HEK293 (cell line): ENCODE measurements around the gene CBR4.

ENCODE experiments used
- CTCF ChIA-PET: fragments of 350-600 bp; formaldehyde crosslinking; extraction: SDS; loops from one replicate; lab custom pipeline; 2021; ENCODE audit warnings: antibody characterized with exemption; lab: Yijun Ruan, JAX
- POLR2A ChIA-PET: fragments of 300-600 bp; formaldehyde crosslinking; extraction: SDS; loops from one replicate; lab custom pipeline; 2020; ENCODE audit warnings: antibody characterized with exemption, inconsistent platforms; lab: Yijun Ruan, JAX
- H3K27ac ChIP-seq: fragments of 200-500 bp; sonication (Bioruptor generic); 2 replicates; pipeline ENCODE4 v1.5.1; 2014; ENCODE audit warnings: low read depth, low read length, control low read depth, inconsistent platforms; ENCODE audit errors: extremely low read depth
- H3K36me3 ChIP-seq, 2 experiments: fragments of 200-500 bp in 1 of 2; sonication (Bioruptor generic) in 1 of 2; 1 replicate in 1 of 2; 2 replicates in 1 of 2; pipeline ENCODE4 v1.5.1; 2014 to 2017; ENCODE audit warnings: inconsistent platforms in 2 of 2, low read length in 2 of 2; ENCODE audit not compliant: control insufficient read depth in 2 of 2, insufficient read depth in 1 of 2
- H3K4me1 ChIP-seq: fragments of 200-500 bp; sonication (Bioruptor generic); 2 replicates; pipeline ENCODE4 v1.5.1; 2014; ENCODE audit warnings: mild to moderate bottlenecking, low read length, inconsistent platforms; ENCODE audit not compliant: control insufficient read depth, insufficient read depth
- H3K4me3 ChIP-seq: 2 replicates; pipeline ENCODE4 v1.5.1; 2011; ENCODE audit warnings: low read depth, mild to moderate bottlenecking, control low read depth, low read length, moderate library complexity
- H3K9me3 ChIP-seq: fragments of 200-500 bp; sonication (Bioruptor generic); 2 replicates; pipeline ENCODE4 v1.5.1; 2014; ENCODE audit warnings: low read depth, low read length, inconsistent platforms; ENCODE audit not compliant: control insufficient read depth, insufficient read depth
- GLIS2 ChIP-seq: fragments of 450-650 bp; formaldehyde crosslinking; IDR thresholded peaks from 2 replicates; pipeline ENCODE4 v1.5.1; 2016; ENCODE audit warnings: missing biosample characterization, missing genetic modification characterization
- MZF1 ChIP-seq: fragments of 450-650 bp; formaldehyde crosslinking; IDR thresholded peaks from 2 replicates; pipeline ENCODE4 v1.5.1; 2017; ENCODE audit warnings: missing biosample characterization, missing genetic modification characterization, borderline replicate concordance
- REPIN1 ChIP-seq: fragments of 450-650 bp; formaldehyde crosslinking; IDR thresholded peaks from 2 replicates; pipeline ENCODE4 v1.5.1; 2017; ENCODE audit warnings: missing biosample characterization, missing genetic modification characterization, low read depth
- SP7 ChIP-seq: fragments of 450-650 bp; formaldehyde crosslinking; IDR thresholded peaks from 2 replicates; pipeline ENCODE4 v1.5.1; 2016; ENCODE audit warnings: missing biosample characterization, missing genetic modification characterization
- YY1 ChIP-seq: fragments of 450-650 bp; formaldehyde crosslinking; IDR thresholded peaks from 2 replicates; pipeline ENCODE4 v1.5.1; 2018; ENCODE audit warnings: missing biosample characterization, missing genetic modification characterization
- ZBTB26 ChIP-seq: fragments of 450-650 bp; formaldehyde crosslinking; optimal IDR thresholded peaks from 2 replicates; pipeline ENCODE3; 2016; ENCODE audit warnings: missing biosample characterization, mild to moderate bottlenecking, missing genetic modification characterization
- ZBTB6 ChIP-seq: fragments of 450-650 bp; formaldehyde crosslinking; IDR thresholded peaks from 2 replicates; pipeline ENCODE4 v1.5.1; 2017; ENCODE audit warnings: missing biosample characterization, missing genetic modification characterization
- ZEB2 ChIP-seq: fragments of 450-650 bp; formaldehyde crosslinking; IDR thresholded peaks from 2 replicates; pipeline ENCODE4 v1.5.1; 2016; ENCODE audit warnings: missing biosample characterization, missing genetic modification characterization
- ZFHX2 ChIP-seq: fragments of 450-650 bp; formaldehyde crosslinking; conservative IDR thresholded peaks from 2 replicates; pipeline ENCODE4 v1.5.1; 2016; ENCODE audit warnings: missing biosample characterization, missing genetic modification characterization
- ZFP3 ChIP-seq: fragments of 450-650 bp; formaldehyde crosslinking; IDR thresholded peaks from 2 replicates; pipeline ENCODE4 v1.5.1; 2016; ENCODE audit warnings: low read depth, missing biosample characterization, missing genetic modification characterization
- ZFP41 ChIP-seq: fragments of 450-650 bp; formaldehyde crosslinking; IDR thresholded peaks from 2 replicates; pipeline ENCODE4 v1.5.1; 2016; ENCODE audit warnings: missing biosample characterization, missing genetic modification characterization, borderline replicate concordance
- ZFP69B ChIP-seq: fragments of 450-650 bp; formaldehyde crosslinking; IDR thresholded peaks from 2 replicates; pipeline ENCODE4 v1.5.1; 2016; ENCODE audit warnings: missing biosample characterization, missing genetic modification characterization
- ZNF214 ChIP-seq: fragments of 450-650 bp; formaldehyde crosslinking; IDR thresholded peaks from 2 replicates; pipeline ENCODE4 v1.5.1; 2017; ENCODE audit warnings: missing biosample characterization, mild to moderate bottlenecking, missing genetic modification characterization, borderline replicate concordance
- ZNF274 ChIP-seq, 2 experiments: fragments of 200-500 bp in 1 of 2; fragments of 450-650 bp in 1 of 2; sonication (Bioruptor generic) in 1 of 2; formaldehyde crosslinking in 1 of 2; IDR thresholded peaks; 2 replicates each; pipeline versions ENCODE4 v1.5.1 to v1.6.1; 2014 to 2016; ENCODE audit warnings: borderline replicate concordance in 1 of 2, inconsistent platforms in 1 of 2, low read length in 1 of 2, missing biosample characterization in 1 of 2, missing genetic modification characterization in 1 of 2
- ZNF350 ChIP-seq: fragments of 450-650 bp; formaldehyde crosslinking; IDR thresholded peaks from 2 replicates; pipeline ENCODE4 v1.5.0; 2017; ENCODE audit warnings: missing biosample characterization, mild to moderate bottlenecking, missing genetic modification characterization
- ZNF404 ChIP-seq: fragments of 450-650 bp; formaldehyde crosslinking; IDR thresholded peaks from 2 replicates; pipeline ENCODE4 v1.5.1; 2017; ENCODE audit warnings: missing biosample characterization, missing genetic modification characterization
- ZNF560 ChIP-seq: fragments of 450-650 bp; formaldehyde crosslinking; IDR thresholded peaks from 2 replicates; pipeline ENCODE4 v1.5.1; 2017; ENCODE audit warnings: missing biosample characterization, missing genetic modification characterization, borderline replicate concordance
- ZNF626 ChIP-seq: fragments of 450-650 bp; sonication (Bioruptor Pico); formaldehyde crosslinking; IDR thresholded peaks from 2 replicates; pipeline ENCODE4 v1.5.1; 2018; ENCODE audit warnings: missing biosample characterization, missing genetic modification characterization, inconsistent platforms
- ZNF645 ChIP-seq: fragments of 450-650 bp; formaldehyde crosslinking; IDR thresholded peaks from 2 replicates; pipeline ENCODE4; 2016; ENCODE audit warnings: missing biosample characterization, missing genetic modification characterization
- ZNF660 ChIP-seq: fragments of 450-650 bp; IDR thresholded peaks from 2 replicates; pipeline ENCODE4 v1.5.1; 2018; ENCODE audit warnings: missing biosample characterization, mild to moderate bottlenecking, missing genetic modification characterization
- ZNF777 ChIP-seq: fragments of 450-650 bp; formaldehyde crosslinking; IDR thresholded peaks from 2 replicates; pipeline ENCODE4 v1.5.1; 2017; ENCODE audit warnings: missing biosample characterization, missing genetic modification characterization, borderline replicate concordance
- ZSCAN5A ChIP-seq: fragments of 450-650 bp; formaldehyde crosslinking; IDR thresholded peaks from 2 replicates; pipeline ENCODE4 v1.5.1; 2016; ENCODE audit warnings: missing biosample characterization, missing genetic modification characterization

Gene CBR4

GRCh38 chr4:169014586-169014985, 4.5 kb upstream of the CBR4 start:
- no peaks in the 10 kb centered on the region for H3K9me3 ChIP-seq
- no peaks in the 10 kb centered on the region for H3K36me3 ChIP-seq
- CTCF ChIA-PET, result no interaction called here
- TF ChIP-seq ZSCAN5A, result no peak
- no peak for TF ChIP-seq REPIN1 (tag by site-specific recombination)
- no peak for TF ChIP-seq ZFP69B
- TF ChIP-seq ZNF274 (IDR thresholded peaks at IDR 0.05; ENCODE audit: low read length), result no peak
- no peak for TF ChIP-seq ZNF274 (tag by site-specific recombination; IDR thresholded peaks at IDR 0.05; ENCODE audit: borderline replicate concordance)
- no peak for TF ChIP-seq ZNF560 (tag by site-specific recombination)
- TF ChIP-seq GLIS2 (tag by site-specific recombination), result no peak
- no peak for TF ChIP-seq ZNF660 (tag by site-specific recombination)
- TF ChIP-seq ZNF404, result no peak
- TF ChIP-seq ZBTB26 (tag by site-specific recombination), result no peak
- no peak for TF ChIP-seq ZEB2 (tag by site-specific recombination)
- TF ChIP-seq ZNF626 (tag by site-specific recombination), result no peak
- TF ChIP-seq, all 188 proteins: peak for 0
- no peak overlapping the region for H3K4me3 ChIP-seq
- no peaks in the 10 kb centered on the region; the same call in 1 of the 2 replicates for H3K4me1 ChIP-seq
- POLR2A ChIA-PET, result no interaction called here
- H3K27ac ChIP-seq, result no peak overlapping the region

- CTCF ChIA-PET, result no interaction called here
Observed at GRCh38 chr4:169013396-169013795, 3.3 kb upstream of the CBR4 start.

GRCh38 chr4:169012049-169012448, 2.0 kb upstream of the CBR4 start:
- TF ChIP-seq ZFP3 (tag by site-specific recombination) (no peak), ZNF350 (no peak), ZNF214 (tag by site-specific recombination) (no peak), ZFHX2 (tag by site-specific recombination) (no peak), SP7 (no peak), ZNF645 (tag by site-specific recombination) (no peak)
- no peak overlapping the region for H3K4me3 ChIP-seq
- peaks cover 6% of the 10 kb centered on the region; the same call in 1 of the 2 replicates for H3K4me1 ChIP-seq
- ChIA-PET CTCF (no interaction called here), POLR2A (interaction anchor here (0.5 kb wide), 1 partner anchor 351 kb away, joined by 3 read pairs; no protein-coding TSS in a partner anchor)
- no peak overlapping the region for H3K27ac ChIP-seq
- H3K36me3 ChIP-seq, result no peaks in the 10 kb centered on the region
- H3K9me3 ChIP-seq, result no peaks in the 10 kb centered on the region

More at GRCh38 chr4:169013396-169013795, 3.3 kb upstream of the CBR4 start:
- TF ChIP-seq MZF1 (tag by site-specific recombination) (no peak), ZBTB6 (tag by site-specific recombination) (no peak), ZNF777 (no peak), ZFP41 (no peak), YY1 (tag by site-specific recombination) (no peak)
- H3K36me3 ChIP-seq, result no peaks in the 10 kb centered on the region
- POLR2A ChIA-PET, result no interaction called here
- H3K4me3 ChIP-seq, result no peak overlapping the region
- H3K9me3 ChIP-seq, result no peaks in the 10 kb centered on the region
- H3K27ac ChIP-seq, result no peak overlapping the region
- H3K4me1 ChIP-seq, result peaks cover 6% of the 10 kb centered on the region; the same call in 1 of the 2 replicates
